Sciatic nerve (tissue), 2 donors: ENCODE data around the gene NECAB2. TPM values are rescaled to one million over a fixed set of nuclear protein-coding genes. Genes with fewer than 3 reads are reported as not detected.

Experiments used
- ATAC-seq: fragments of 200-7000 bp; cut with Tn5 transposase; one replicate; pipeline ENCODE4 v1.9.1; 2020; ENCODE audit warnings: mild to moderate bottlenecking, moderate library complexity
- DNase-seq: peaks from one replicate; pipeline ENCODE4 v3.0.0-alpha.2; 2020; ENCODE audit warnings: low spot score
- intact Hi-C: fragments of 100-400 bp; cut with DNase I; formaldehyde crosslinking; loops from one replicate; pipeline ENCODE4 v1.14.2; 2022
- total RNA-seq: library from RNA; stranded (reverse); fragmentation: NEBNext Ultra II Directional; extraction: Animal tissue kit (Norgen Biotek cat#: 25700); gene quantifications from one replicate; pipeline ENCODE4 v1.2.1, GENCODE V29; 2021
- donor health status: DM: no; HTN: no; CAD: no.
- donor health status: DM: no; HTN: no; CAD: no.

The NECAB2 gene
- total RNA-seq = 0.80 TPM

- DNase-seq (peak; percentile 75), ATAC-seq (peak; percentile 57)
- intact Hi-C loops = loop anchor here (5.0 to 10.0 kb wide), 2 partner anchors 84 to 517 kb away; no protein-coding TSS in a partner anchor
Observed at GRCh38 chr16:83967838-83968305, at the start of gene NECAB2. TSS of gene NECAB2 (plus strand) at chr16:83968244. CDS start at chr16:83968649, 405 bp downstream.

GRCh38 chr16:83920894-83921491 is 47.1 kb upstream of the NECAB2 start:
- DNase-seq (no peak), ATAC-seq (no peak)
- intact Hi-C loops = no loop called here

GRCh38 chr16:83923581-83924365 is 44.3 kb upstream of the NECAB2 start:
- DNase-seq (no peak), ATAC-seq (no peak)
- intact Hi-C loops = no loop called here

DNA sequence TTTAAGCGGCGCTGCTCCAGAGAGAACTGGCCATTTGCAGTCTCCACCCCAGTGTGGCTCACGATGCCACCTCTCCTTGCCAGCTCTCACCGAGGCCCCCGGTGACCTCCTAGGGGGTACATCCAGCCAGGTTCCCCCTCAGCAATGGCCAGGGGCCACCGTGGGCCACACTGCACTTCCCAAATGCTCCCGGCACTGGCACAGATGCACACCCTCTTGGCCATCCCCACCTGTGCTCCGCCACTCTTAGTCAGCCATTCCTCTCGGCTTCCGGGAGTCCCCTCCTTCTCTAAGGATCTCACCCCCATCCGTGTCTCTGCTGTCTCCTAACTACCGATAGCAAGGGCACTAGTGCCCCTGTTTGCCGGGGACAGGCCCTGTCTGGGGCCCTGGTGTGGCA is 43.4 kb upstream of the NECAB2 start:
- intact Hi-C loops = no loop called here
- no peak for DNase-seq
- ATAC-seq = no peak

DNA sequence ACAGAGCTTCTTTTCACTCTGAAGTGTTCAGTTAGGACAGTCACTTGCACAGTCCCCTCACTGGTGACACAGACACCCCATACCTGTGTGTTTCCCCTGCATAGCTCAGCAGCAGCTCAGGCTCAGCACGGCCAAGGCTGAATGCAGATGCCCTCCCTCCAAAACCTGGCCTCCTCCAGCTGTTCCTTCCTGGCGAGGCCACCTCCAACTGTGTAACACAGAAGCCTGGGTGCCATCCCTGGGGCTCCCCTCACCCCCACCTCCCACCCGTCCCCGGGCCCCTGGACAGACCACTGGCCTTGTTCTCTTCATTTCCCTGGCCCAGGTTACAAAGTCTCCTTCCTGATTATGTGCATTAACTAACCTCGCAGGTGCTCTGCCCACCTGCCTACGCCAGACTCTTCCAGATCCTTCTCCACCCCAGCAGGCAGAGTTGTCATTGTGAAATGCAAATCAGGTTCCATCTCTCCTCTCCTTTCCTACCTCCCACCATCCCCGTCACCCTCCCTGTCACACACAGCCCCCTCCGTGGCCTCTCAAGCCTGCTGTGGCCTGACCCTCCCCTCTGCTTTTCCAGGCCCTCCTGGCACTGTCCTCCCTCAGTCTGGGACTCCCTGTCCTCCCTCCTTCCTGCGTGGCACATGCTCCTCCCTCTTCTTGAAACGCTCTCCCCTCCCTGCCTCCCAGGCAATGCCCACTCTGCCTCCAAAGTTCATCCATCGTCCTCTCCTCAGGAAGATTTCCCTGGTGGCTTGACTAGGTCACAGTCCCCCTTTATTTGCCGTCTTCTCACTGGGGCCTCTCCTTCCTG is 42.7 kb upstream of the NECAB2 start:
- intact Hi-C loops = no loop called here

GRCh38 chr16:83925957-83926725 is 41.9 kb upstream of the NECAB2 start:
- intact Hi-C loops = no loop called here
- ATAC-seq (peak; percentile 5), DNase-seq (peak; percentile 58)

More for the DNA sequence above, 42.7 kb upstream of the NECAB2 start:
- DNase-seq (no peak), ATAC-seq (no peak)

DNA sequence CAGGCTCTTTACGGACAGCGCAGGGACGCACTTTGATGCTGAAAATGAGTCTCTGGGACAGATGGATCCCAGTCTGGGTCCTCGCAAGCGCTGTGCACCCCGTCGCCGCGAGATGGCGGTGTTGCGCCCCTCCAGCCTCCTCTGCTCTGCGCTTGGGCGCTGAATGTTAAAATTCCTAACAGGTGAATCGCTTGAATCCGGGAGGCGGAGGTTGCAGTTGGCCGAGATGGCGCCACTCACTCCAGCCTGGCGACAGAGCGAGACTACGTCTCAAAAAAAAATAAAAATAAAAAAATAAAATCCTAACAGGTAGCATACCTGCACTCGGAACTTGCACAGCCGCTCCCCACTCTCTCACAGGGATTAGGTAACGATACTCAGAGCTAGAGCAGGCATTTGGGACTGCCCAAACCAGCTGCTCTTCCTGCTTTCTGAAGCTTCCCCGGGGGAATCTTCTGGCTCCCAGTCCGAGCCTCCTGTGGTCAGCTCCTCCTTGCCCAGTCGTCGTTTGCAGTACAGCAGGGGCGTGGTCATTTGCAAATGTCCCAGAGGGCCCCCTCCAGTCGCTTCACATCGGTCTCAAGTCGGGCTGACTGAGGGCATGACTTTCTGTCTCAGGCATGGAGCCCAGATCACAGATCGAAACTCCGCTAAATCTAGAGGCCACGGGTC is 41.2 kb upstream of the NECAB2 start:
- ATAC-seq (peak; percentile 82), DNase-seq (peak; percentile 86)
- intact Hi-C loops = no loop called here

DNA sequence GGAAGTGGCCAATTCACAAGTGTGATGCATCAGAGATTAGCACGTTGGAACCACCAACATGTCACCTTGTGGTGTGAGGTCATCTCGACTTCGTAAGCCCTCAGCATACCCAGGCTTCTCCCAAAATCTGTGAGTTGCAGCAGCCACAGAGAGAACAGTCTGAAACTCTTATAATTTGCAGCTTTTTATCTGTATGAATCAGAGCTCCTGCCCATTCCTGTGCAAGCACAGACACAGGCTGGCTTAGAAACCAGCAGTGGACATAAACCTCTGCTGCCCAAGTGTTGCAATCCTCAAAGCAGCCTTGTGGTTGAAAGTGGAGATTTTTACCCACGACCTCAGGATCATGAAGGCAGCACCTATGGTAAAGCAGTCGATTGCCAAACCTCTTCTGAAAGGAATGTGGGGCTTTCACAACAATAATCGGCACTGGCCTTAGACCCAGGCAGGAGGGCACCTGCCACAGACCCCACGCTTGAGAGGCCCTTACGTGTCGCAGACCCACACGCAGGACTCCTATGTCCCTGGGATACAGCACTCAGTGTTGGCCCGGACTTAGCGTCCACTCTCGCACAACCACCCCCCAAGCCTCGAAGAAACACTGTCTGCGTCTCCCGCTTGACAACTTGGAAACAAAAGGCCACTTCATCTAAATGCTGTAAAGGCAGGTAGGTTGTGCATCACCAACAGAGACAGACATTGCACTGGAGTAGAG is 39.5 kb upstream of the NECAB2 start:
- intact Hi-C loops = no loop called here

DNA sequence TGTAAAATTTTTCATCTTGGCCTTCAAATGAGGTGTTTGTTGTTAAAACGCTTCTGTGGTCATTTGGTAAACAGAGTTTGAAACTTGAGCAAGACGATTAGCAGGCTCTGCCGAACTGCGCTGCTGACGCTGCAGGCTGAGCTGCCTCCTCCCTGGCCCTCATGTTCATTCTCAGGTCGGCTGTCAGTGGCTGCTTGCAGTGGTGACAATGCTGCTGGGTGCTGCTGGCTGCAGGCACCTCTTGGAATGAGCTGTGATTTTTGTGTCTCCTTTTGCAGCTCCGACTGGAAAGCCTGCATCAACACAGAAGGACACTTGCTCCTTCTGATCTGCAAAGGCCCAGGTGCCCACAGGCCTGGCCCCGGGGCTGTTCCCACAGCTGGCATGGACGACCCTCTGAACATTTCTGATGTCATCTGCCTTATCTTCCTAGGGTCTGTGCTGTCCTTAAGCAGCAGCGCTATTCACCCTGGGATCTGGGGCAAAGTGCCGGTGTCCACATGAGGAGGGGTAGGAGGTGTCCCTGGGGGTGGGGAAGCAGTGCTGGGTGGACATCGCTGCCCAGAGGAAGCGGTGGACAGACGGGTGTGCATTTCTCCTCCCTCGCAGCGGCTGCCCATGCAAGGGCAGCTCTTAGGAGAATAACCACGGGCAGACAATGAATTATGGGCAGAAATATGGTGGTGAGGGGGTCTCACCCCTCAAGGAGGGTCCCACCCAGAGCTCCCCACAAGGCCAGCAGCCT is 38.1 kb upstream of the NECAB2 start:
- intact Hi-C loops = no loop called here
- ATAC-seq (no peak), DNase-seq (no peak)

More for the DNA sequence above, 39.5 kb upstream of the NECAB2 start:
- ATAC-seq (no peak), DNase-seq (no peak)

DNA sequence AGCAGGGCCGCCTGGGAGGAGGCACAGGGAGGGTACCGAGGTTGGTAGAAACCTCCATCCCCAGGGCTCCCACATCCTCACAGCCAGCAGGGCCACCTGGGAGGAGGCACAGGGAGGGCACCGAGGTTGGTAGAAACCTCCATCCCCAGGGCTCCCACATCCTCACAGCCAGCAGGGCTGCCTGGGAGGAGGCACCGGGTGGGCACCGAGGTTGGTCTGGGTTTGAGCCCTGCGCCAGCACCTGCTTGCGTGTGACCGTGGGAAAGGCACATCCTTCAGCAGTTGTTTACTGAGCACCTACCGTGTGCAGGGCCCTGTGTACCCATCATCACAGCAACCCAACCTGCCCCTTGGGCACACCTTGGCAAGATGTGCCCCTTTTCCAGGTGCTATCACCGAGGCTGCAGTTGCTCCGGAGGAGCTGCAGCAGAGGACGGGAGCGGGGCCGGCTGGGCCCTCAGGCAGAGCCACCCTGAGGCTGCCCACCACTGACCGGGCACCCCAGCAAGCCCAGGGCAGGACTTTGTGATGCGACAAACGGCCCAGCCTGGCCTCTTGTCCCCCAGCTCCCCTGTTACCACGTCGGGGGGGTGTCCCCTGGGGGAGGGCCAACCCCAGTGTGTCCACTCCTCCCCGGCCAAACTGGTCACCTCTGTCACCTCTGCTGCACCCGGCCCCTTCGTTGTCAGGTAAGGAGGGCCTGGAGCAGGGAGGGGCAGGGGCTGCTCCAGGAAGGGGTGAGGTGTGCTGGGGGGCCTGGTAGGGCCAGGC is 37.1 kb upstream of the NECAB2 start:
- ATAC-seq (no peak), DNase-seq (no peak)
- intact Hi-C loops = no loop called here

GRCh38 chr16:83931556-83931955 is 36.5 kb upstream of the NECAB2 start:
- intact Hi-C loops = no loop called here
- ATAC-seq (no peak), DNase-seq (no peak)

DNA sequence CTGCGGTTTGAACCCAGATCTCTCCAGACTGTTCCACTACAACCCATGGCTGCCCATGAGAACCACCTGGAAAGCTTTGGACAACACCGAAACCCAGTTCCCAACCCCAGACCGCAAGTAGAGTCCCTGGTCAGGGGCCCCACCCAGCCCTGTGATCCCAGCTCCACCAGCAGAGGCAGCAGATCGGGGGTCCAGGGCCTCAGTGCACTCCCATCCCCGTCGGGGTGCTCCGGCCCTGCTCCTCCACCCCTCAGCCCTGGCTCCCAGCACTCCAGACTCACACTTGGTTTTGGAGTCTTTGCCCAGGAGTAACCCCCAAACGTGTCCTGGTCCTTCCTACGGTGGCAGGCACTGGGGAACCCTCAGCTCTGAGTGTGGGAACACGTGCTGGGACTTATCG is 35.7 kb upstream of the NECAB2 start:
- no peak for ATAC-seq
- intact Hi-C loops = no loop called here
- no peak for DNase-seq

DNA sequence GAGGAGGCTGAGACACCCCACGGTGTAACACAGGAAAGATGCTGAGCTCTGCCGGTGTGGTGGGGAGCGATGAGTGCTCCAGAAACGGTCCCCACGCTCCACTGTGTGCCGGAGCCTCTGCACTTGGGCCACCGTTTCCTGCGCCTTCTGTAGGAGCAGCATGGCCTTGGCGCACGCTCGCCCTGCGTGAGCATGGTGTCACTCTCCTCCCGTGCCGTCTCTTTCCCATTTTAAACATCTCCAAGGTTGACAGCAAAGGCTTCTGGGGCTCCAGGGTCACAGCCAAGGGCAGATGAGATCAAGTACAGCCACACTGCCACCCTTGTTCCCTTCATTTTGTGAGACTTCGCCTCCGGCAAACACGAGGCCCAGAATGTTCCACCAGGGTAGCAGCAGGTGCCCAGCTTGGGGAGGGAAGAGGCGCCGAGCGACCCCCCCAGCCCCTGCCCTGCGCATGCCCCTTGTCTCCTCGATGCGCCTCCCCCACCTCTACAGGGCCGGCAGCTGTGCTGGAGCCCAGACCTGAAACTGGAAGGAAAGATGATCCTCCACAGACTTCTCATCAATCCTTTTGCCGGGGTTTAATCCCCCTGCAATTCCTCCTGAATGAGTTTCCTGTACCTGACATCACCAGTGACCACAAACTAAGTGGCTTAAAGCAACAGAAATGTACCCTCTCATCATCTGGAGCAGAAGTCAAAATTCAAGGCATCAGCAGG is 34.9 kb upstream of the NECAB2 start:
- no peak for ATAC-seq
- no peak for DNase-seq
- intact Hi-C loops = no loop called here

DNA sequence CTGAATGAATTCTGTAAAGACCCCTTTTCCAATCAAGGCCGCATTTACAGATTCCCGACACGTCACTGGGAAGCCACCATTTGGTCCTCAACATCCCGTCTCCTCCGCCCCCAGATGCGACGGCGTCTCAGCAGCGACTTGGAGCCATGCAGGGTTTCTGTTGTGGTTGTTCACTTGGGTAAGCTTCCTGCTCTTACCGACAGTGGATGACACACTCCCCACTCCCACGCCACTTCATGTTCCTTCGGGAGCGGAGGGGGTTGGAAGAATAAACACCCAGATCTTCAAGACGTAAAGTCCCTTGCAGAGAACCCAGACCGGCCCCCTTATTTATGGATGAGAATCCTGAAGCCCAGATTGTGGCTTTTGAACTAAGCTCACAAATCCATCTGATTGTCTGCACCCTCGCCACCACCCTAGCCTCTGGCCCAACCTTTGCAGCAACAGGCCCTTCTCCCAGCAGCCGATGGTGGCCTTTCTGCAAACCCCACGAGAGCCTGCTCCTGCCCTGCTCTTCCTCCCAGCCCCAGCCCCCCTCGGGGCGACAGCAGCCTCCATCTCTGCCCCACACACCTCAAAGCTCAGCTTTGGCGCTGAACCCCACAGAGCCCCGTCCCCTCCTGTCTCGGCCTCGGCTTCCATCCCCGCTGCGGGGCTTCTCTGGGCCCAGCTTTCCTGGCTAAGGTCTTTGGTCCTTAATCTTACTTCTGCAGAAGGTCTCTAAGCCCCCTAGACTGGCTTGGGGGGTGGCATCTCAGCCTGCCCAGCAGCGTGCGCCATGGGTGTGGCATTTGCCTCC is 34.0 kb upstream of the NECAB2 start:
- ATAC-seq = no peak
- DNase-seq = no peak
- intact Hi-C loops = no loop called here

DNA sequence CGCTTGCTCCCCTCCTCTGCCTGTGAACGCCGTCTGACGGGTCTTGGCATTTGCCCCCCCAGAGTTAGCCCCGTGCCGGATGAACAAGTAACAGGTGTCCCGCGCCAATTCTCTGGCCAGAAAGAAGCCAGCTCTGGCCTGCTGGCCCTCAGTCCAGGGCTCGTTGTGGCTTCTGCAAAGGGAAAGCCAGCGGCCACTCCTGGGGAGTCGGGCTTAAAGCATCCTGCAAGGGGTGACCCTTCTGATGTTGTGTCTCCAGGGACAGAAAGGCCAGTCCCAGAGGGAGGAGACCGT is 33.4 kb upstream of the NECAB2 start:
- no peak for ATAC-seq
- no peak for DNase-seq
- intact Hi-C loops = no loop called here
